Measurements from ENCODE around the gene FRMD3. TPM values are rescaled to one million over a fixed set of nuclear protein-coding genes. Genes with fewer than 3 reads are reported as not detected.
A peak's percentile ranks its signal among the peaks of the same experiment; 100 is the strongest.

The FRMD3 gene
- total RNA-seq, 2 experiments from 2014 or later: 0.62 to 1.1 TPM

GRCh38 chr9:83479765-83480164, 58.4 kb downstream of the FRMD3 start:
- H3K27ac Mint-ChIP-seq: no peak overlapping the region

GRCh38 chr9:83477571-83477970, 60.6 kb downstream of the FRMD3 start:
- DNase-seq: no peak
- no peak overlapping the region for H3K27ac Mint-ChIP-seq
- no peak overlapping the region for H3K4me3 Mint-ChIP-seq
- H3K4me1 Mint-ChIP-seq: peaks cover 19% of the 10 kb centered on the region
- H3K27me3 Mint-ChIP-seq: no peaks in the 10 kb centered on the region
- ChIA-PET POLR2A (no interaction called here), CTCF (interaction anchor here (0.6 kb wide), 1 partner anchor 17 kb away, joined by 3 read pairs; no protein-coding TSS in a partner anchor)
- H3K9me3 Mint-ChIP-seq: peaks cover 2% of the 10 kb centered on the region
- no peaks in the 10 kb centered on the region for H3K36me3 Mint-ChIP-seq (ENCODE audit: low read depth)

More at GRCh38 chr9:83479765-83480164, 58.4 kb downstream of the FRMD3 start:
- CTCF ChIA-PET: interaction anchor here (0.6 kb wide), 1 partner anchor 11 kb away, joined by 4 read pairs; no protein-coding TSS in a partner anchor
- Mint-ChIP-seq H3K36me3 (ENCODE audit: low read depth) (no peaks in the 10 kb centered on the region), H3K27me3 (no peaks in the 10 kb centered on the region), H3K4me1 (no peaks in the 10 kb centered on the region), H3K9me3 (peaks cover 2% of the 10 kb centered on the region), H3K4me3 (no peak overlapping the region)
- DNase-seq: no peak
- POLR2A ChIA-PET: no interaction called here

- DNase-seq: no peak
- no peaks in the 10 kb centered on the region for H3K27me3 Mint-ChIP-seq
- H3K27ac Mint-ChIP-seq: no peak overlapping the region
- H3K36me3 Mint-ChIP-seq (ENCODE audit: low read depth): no peaks in the 10 kb centered on the region
- H3K9me3 Mint-ChIP-seq: peaks cover 2% of the 10 kb centered on the region
- H3K4me1 Mint-ChIP-seq: peaks cover 21% of the 10 kb centered on the region
- ChIA-PET POLR2A (no interaction called here), CTCF (interaction anchor here (0.6 kb wide), 1 partner anchor 18 kb away, joined by 3 read pairs; no protein-coding TSS in a partner anchor)
- no peak overlapping the region for H3K4me3 Mint-ChIP-seq
Measured at GRCh38 chr9:83477120-83477519, 61.1 kb downstream of the FRMD3 start.

GRCh38 chr9:83476513-83476912, 61.7 kb downstream of the FRMD3 start:
- POLR2A ChIA-PET: no interaction called here
- H3K27ac Mint-ChIP-seq: no peak overlapping the region
- CTCF ChIA-PET: interaction anchor here (0.6 kb wide), 2 partner anchors 35 to 1135 kb away, joined by 3 to 4 read pairs; no protein-coding TSS in a partner anchor
- H3K27me3 Mint-ChIP-seq: no peaks in the 10 kb centered on the region
- peaks cover 23% of the 10 kb centered on the region for H3K4me1 Mint-ChIP-seq
- no peak overlapping the region for H3K4me3 Mint-ChIP-seq
- H3K9me3 Mint-ChIP-seq: peaks cover 2% of the 10 kb centered on the region
- DNase-seq: no peak
- no peaks in the 10 kb centered on the region for H3K36me3 Mint-ChIP-seq (ENCODE audit: low read depth)

- no peaks in the 10 kb centered on the region for H3K36me3 Mint-ChIP-seq (ENCODE audit: low read depth)
- no peak overlapping the region for H3K27ac Mint-ChIP-seq
- ChIA-PET CTCF (interaction anchor here (1.0 kb wide), 1 partner anchor 13 kb away, joined by 3 read pairs; no protein-coding TSS in a partner anchor), POLR2A (no interaction called here)
- no peak overlapping the region for H3K4me3 Mint-ChIP-seq
- H3K4me1 Mint-ChIP-seq: peaks cover 23% of the 10 kb centered on the region
- H3K9me3 Mint-ChIP-seq: peaks cover 2% of the 10 kb centered on the region
- no peaks in the 10 kb centered on the region for H3K27me3 Mint-ChIP-seq
- no peak for DNase-seq
Measured at GRCh38 chr9:83475741-83476140, 62.5 kb downstream of the FRMD3 start.

GRCh38 chr9:83474631-83475030, 63.6 kb downstream of the FRMD3 start:
- no peak overlapping the region for H3K4me3 Mint-ChIP-seq
- H3K27me3 Mint-ChIP-seq: no peaks in the 10 kb centered on the region
- ChIA-PET CTCF (no interaction called here), POLR2A (no interaction called here)
- no peak overlapping the region for H3K27ac Mint-ChIP-seq
- DNase-seq: no peak
- H3K4me1 Mint-ChIP-seq: peaks cover 23% of the 10 kb centered on the region
- peaks cover 2% of the 10 kb centered on the region for H3K9me3 Mint-ChIP-seq
- no peaks in the 10 kb centered on the region for H3K36me3 Mint-ChIP-seq (ENCODE audit: low read depth)

DNA sequence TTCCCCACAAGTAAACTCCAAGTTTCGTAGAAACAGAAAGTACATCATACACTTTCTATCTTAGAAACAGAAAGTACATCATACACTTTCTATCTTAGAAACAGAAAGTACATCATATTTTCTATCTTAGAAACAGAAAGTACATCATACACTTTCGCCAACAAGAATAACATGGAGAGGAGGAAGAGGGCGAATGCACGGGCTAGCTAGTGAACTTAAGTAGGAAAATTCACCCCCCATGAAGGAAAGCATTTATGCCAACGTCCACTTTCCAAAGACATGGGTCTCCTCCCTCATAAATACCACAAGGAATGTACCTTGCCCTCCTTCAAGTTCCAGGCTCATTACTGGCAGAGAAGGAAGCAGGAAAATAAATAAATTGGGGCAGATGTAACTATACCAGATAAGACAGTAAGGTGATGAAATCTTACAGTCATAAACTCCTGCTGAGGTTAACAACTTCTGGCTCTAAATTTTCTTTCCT, 64.7 kb downstream of the FRMD3 start:
- H3K27ac Mint-ChIP-seq: peak overlapping the region; percentile 90

GRCh38 chr9:83472764-83473163, 65.4 kb downstream of the FRMD3 start:
- no peak for DNase-seq
- Mint-ChIP-seq H3K36me3 (ENCODE audit: low read depth) (no peaks in the 10 kb centered on the region), H3K27me3 (no peaks in the 10 kb centered on the region), H3K9me3 (peaks cover 2% of the 10 kb centered on the region), H3K27ac (peak overlapping the region; percentile 90), H3K4me1 (peaks cover 23% of the 10 kb centered on the region), H3K4me3 (peak overlapping the region; percentile 65)
- POLR2A ChIA-PET: no interaction called here
- CTCF ChIA-PET: no interaction called here

More for the DNA sequence above, 64.7 kb downstream of the FRMD3 start:
- peaks cover 23% of the 10 kb centered on the region for H3K4me1 Mint-ChIP-seq
- ChIA-PET POLR2A (interaction anchor here (0.6 kb wide), 1 partner anchor 792 kb away, joined by 3 read pairs; no protein-coding TSS in a partner anchor), CTCF (no interaction called here)
- no peaks in the 10 kb centered on the region for H3K36me3 Mint-ChIP-seq (ENCODE audit: low read depth)
- H3K9me3 Mint-ChIP-seq: peaks cover 2% of the 10 kb centered on the region
- DNase-seq: peak; percentile 22
- peak overlapping the region; percentile 65 for H3K4me3 Mint-ChIP-seq
- H3K27me3 Mint-ChIP-seq: no peaks in the 10 kb centered on the region

DNA sequence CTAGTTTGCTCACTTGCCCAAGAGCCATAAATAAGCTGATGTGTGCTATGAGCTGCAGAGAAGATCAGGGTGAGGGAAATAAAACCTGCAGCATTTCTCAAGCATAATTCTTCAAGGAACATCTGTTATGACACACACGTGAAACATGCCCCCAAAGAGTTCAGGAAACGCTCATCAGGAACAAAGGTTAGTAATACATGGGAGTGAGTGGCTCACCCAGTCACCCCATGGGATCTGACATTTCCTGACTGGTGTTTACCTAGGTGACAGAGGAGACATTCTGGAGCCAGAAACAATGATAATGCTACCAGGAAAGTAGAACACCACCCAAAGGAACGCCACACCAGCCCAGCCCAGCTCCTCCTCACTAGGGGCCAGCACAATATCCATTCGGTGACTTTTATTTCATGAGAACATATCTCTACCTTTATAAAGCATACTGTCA, 66.0 kb downstream of the FRMD3 start:
- DNase-seq: no peak
- POLR2A ChIA-PET: no interaction called here
- Mint-ChIP-seq H3K9me3 (peaks cover 2% of the 10 kb centered on the region), H3K36me3 (ENCODE audit: low read depth) (no peaks in the 10 kb centered on the region), H3K27ac (no peak overlapping the region), H3K27me3 (no peaks in the 10 kb centered on the region), H3K4me1 (peaks cover 23% of the 10 kb centered on the region), H3K4me3 (no peak overlapping the region)
- CTCF ChIA-PET: no interaction called here

GRCh38 chr9:83471241-83471640, 67.0 kb downstream of the FRMD3 start:
- Mint-ChIP-seq H3K9me3 (no peaks in the 10 kb centered on the region), H3K27me3 (no peaks in the 10 kb centered on the region), H3K4me1 (peaks cover 23% of the 10 kb centered on the region), H3K4me3 (no peak overlapping the region), H3K27ac (no peak overlapping the region), H3K36me3 (ENCODE audit: low read depth) (no peaks in the 10 kb centered on the region)
- ChIA-PET POLR2A (no interaction called here), CTCF (no interaction called here)
- DNase-seq: no peak

GRCh38 chr9:83469722-83470121, 68.5 kb downstream of the FRMD3 start:
- Mint-ChIP-seq H3K4me3 (no peak overlapping the region), H3K9me3 (no peaks in the 10 kb centered on the region), H3K36me3 (ENCODE audit: low read depth) (no peaks in the 10 kb centered on the region), H3K27ac (no peak overlapping the region), H3K27me3 (no peaks in the 10 kb centered on the region), H3K4me1 (peaks cover 23% of the 10 kb centered on the region)
- ChIA-PET CTCF (interaction anchor here (1.5 kb wide), 1 partner anchor 17 kb away, joined by 3 read pairs; no protein-coding TSS in a partner anchor), POLR2A (no interaction called here)
- DNase-seq: no peak

- POLR2A ChIA-PET: no interaction called here
- Mint-ChIP-seq H3K27me3 (no peaks in the 10 kb centered on the region), H3K27ac (no peak overlapping the region), H3K36me3 (ENCODE audit: low read depth) (no peaks in the 10 kb centered on the region), H3K4me3 (no peak overlapping the region), H3K9me3 (no peaks in the 10 kb centered on the region), H3K4me1 (peaks cover 16% of the 10 kb centered on the region)
- CTCF ChIA-PET: no interaction called here
- no peak for DNase-seq
Measured at GRCh38 chr9:83468821-83469220, 69.4 kb downstream of the FRMD3 start.

DNA sequence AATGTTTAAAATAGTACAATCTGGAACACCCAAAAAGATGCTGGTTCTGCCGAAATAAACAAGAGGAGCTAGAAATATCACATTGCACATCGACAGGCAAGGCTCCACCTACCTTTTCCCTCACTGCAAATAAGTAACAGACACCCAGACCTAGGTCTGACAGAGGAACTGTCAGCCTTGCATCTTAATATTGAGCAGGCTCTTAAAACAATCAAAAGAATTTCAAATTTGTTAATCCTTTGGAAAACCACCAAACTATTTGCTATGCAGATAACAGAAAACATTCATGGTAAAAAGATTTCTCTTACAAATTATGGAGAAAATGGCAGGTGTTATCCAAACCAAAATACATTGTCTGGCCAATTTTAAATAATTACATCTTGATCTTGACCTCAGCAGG, 71.3 kb downstream of the FRMD3 start:
- CTCF ChIA-PET: no interaction called here
- Mint-ChIP-seq H3K4me3 (no peak overlapping the region), H3K27me3 (no peaks in the 10 kb centered on the region), H3K36me3 (ENCODE audit: low read depth) (no peaks in the 10 kb centered on the region), H3K4me1 (no peaks in the 10 kb centered on the region), H3K9me3 (no peaks in the 10 kb centered on the region), H3K27ac (no peak overlapping the region)
- no peak for DNase-seq
- POLR2A ChIA-PET: no interaction called here

- ChIA-PET CTCF (no interaction called here), POLR2A (no interaction called here)
- peaks cover under 1% of the 10 kb centered on the region for H3K9me3 Mint-ChIP-seq
- H3K4me3 Mint-ChIP-seq: no peak overlapping the region
- DNase-seq: no peak
- no peaks in the 10 kb centered on the region for H3K36me3 Mint-ChIP-seq (ENCODE audit: low read depth)
- H3K4me1 Mint-ChIP-seq: no peaks in the 10 kb centered on the region
- H3K27ac Mint-ChIP-seq: no peak overlapping the region
- H3K27me3 Mint-ChIP-seq: no peaks in the 10 kb centered on the region
Measured at GRCh38 chr9:83466351-83466750, 71.8 kb downstream of the FRMD3 start.

All from activated CD4-positive, alpha-beta T cell treated with anti-CD3 and anti-CD28 coated beads, Interleukin-2, amount 10 ng/mL, durations not matched to agents 7 days and 5 days (primary cell).